Measurements from ENCODE around the gene PLTP.
"Not testable (repeated sequence)": the region's sequence is repeated elsewhere in the genome, so short reads cannot be mapped to it uniquely, and the experiment has no call there.

Gene PLTP

DNA sequence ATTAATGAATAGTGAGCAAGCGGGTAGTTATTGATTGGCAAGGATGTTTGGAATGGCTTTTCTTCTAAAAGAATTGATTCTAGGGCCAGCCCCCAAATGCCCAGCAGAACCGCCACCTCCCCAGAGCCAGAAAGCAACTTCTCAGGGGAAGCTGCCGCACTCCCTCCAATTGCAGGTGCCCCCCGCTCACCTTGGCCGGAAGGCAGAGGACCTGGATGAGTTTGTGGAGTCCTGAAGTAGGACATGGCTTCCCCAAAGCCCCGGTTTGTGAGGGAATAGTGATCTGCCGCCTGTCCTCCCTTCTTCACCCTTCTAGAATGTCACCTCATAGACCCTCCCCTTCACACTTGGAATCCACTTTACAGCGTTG, 24.6 kb downstream of the PLTP start, which contains the start of gene SPATA25:
Gene SPATA25 (minus strand): TSS at position 277 of the 370 bp plus-strand sequence. CDS start 32 bp downstream, at position 245.
- peaks cover 9% of the 10 kb centered on the region for H3K4me1 ChIP-seq (ENCODE audit: control insufficient read depth, insufficient read depth, low read length)
- H3K4me3 ChIP-seq (ENCODE audit: insufficient read depth, low read depth, low read length), result no peak within 1 kb of the TSS
- no peak within 1 kb of the TSS for H3K27ac ChIP-seq (ENCODE audit: insufficient read depth, low read depth, low read length, poor library complexity, severe bottlenecking)
- peaks cover 16% of the 10 kb centered on the region for H3K36me3 ChIP-seq (ENCODE audit: control insufficient read depth, insufficient read depth, low read length)
- peaks cover 14% of the 10 kb centered on the region for H3K27me3 ChIP-seq (ENCODE audit: control insufficient read depth, insufficient read depth, low read length, poor library complexity, severe bottlenecking)
- H3K9me3 ChIP-seq (ENCODE audit: control insufficient read depth, low read length), result no peaks in the 10 kb centered on the region
- 89 to 93% methylated on average over 8 of the region's 8 CpGs for WGBS, 2 experiments

DNA sequence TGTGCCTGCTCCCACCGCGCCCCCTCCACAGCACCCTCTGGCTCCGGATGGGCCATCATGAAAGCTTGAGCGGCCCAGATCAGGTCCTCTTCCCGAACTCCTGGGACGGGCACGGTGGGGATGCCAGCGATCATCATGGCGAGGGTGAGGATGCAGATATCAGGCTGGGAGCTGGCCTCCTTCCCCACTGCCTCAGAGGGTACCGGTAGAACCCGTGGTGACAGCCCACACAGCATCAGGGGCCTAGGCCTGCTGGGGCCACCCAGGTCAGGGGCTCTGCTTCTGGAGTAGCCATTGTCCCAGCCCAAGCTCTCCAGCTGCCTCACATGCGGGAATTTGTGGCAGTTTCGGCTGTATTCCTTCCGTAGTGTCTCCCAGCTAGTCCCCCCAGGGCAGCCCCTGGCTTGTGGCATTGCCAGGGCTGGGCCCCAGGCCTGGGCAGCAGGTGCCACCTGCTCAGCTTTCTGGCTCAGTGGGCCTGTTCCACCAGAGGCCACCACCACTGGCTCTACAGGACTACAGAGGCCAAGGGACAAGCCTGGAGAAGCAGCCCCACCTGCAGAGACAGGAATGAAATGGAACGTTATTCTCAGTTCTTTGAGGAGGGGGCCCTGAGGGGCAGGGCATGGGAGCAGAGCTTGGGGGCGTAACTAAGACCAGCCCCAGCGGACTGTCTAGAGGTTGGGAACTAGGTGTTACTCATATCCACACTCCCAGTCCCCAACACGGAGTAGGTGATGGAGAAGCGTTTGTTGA, 25.2 kb downstream of the PLTP start:
- H3K9me3 ChIP-seq (ENCODE audit: control insufficient read depth, low read length), result no peaks in the 10 kb centered on the region
- no peak overlapping the region for H3K4me3 ChIP-seq (ENCODE audit: insufficient read depth, low read depth, low read length)
- no peak overlapping the region for H3K27ac ChIP-seq (ENCODE audit: insufficient read depth, low read depth, low read length, poor library complexity, severe bottlenecking)
- peaks cover 8% of the 10 kb centered on the region for H3K4me1 ChIP-seq (ENCODE audit: control insufficient read depth, insufficient read depth, low read length)
- H3K36me3 ChIP-seq (ENCODE audit: control insufficient read depth, insufficient read depth, low read length), result peaks cover 16% of the 10 kb centered on the region
- WGBS, 2 experiments, result 92 to 94% methylated on average over 18 to 19 of the region's 19 CpGs
- peaks cover 14% of the 10 kb centered on the region for H3K27me3 ChIP-seq (ENCODE audit: control insufficient read depth, insufficient read depth, low read length, poor library complexity, severe bottlenecking)

GRCh38 chr20:45883100-45883469, 28.9 kb downstream of the PLTP start:
- Histone ChIP-seq H3K27me3 (ENCODE audit: control insufficient read depth, insufficient read depth, low read length, poor library complexity, severe bottlenecking) (no peaks in the 10 kb centered on the region), H3K27ac (ENCODE audit: insufficient read depth, low read depth, low read length, poor library complexity, severe bottlenecking) (no peak overlapping the region)
- whole genome bisulfite sequencing, 2 experiments, result 92 to 93% methylated on average over 9 of the region's 9 CpGs

GRCh38 chr20:45882469-45883099, 29.4 kb downstream of the PLTP start:
- 95 to 96% methylated on average over 4 of the region's 4 CpGs for WGBS, 2 experiments
- H3K4me3 ChIP-seq (ENCODE audit: insufficient read depth, low read depth, low read length), result no peak overlapping the region
- H3K9me3 ChIP-seq (ENCODE audit: control insufficient read depth, low read length), result no peaks in the 10 kb centered on the region
- no peaks in the 10 kb centered on the region for H3K4me1 ChIP-seq (ENCODE audit: control insufficient read depth, insufficient read depth, low read length)
- no peak overlapping the region for H3K27ac ChIP-seq (ENCODE audit: insufficient read depth, low read depth, low read length, poor library complexity, severe bottlenecking)
- H3K27me3 ChIP-seq (ENCODE audit: control insufficient read depth, insufficient read depth, low read length, poor library complexity, severe bottlenecking), result no peaks in the 10 kb centered on the region
- H3K36me3 ChIP-seq (ENCODE audit: control insufficient read depth, insufficient read depth, low read length), result peaks cover 16% of the 10 kb centered on the region

More at GRCh38 chr20:45883100-45883469, 28.9 kb downstream of the PLTP start:
- Histone ChIP-seq H3K4me1 (ENCODE audit: control insufficient read depth, insufficient read depth, low read length) (no peaks in the 10 kb centered on the region), H3K36me3 (ENCODE audit: control insufficient read depth, insufficient read depth, low read length) (peaks cover 16% of the 10 kb centered on the region), H3K9me3 (ENCODE audit: control insufficient read depth, low read length) (no peaks in the 10 kb centered on the region), H3K4me3 (ENCODE audit: insufficient read depth, low read depth, low read length) (no peak overlapping the region)

DNA sequence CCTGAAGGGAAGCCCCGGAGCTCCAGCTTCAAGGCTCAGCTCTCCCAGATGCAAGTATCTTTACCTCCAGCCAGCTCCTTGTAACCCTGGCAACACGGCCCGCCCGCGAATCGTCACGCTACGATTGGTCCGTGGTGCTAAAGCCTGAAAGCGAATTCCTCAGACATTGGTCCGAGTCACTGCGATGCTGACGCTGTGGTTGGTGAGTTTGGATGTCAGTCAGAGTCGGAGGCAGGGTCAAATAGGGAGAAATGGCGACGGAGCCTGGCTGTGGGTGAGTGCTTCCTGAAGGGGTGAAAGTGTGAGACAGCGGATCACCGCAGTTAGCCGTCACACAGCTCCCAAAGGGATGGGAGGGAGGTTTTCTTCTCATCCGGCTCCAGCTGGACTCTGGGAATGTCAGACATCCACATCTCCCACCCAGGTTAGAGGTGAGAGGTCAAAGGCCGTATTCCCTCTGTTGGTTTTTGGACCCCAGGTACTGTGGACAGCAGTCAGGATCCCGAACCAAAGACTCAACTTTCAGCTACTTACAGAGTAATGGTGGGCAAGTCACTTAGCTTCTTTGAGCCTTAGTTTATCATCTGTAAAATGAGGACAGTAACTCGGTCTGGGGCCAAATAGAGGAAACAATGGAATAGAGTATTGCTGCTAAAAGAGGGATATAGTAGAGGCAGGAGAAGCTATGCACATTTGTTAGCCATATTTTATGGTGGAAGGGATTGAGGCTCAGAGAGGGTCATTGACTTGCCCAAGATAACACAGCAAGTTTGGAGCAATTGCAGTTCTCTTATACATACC, 30.8 kb downstream of the PLTP start, which contains the start of gene ZSWIM1:
Gene ZSWIM1 (plus strand): TSS at position 240 of the 801 bp plus-strand sequence. CDS start 1,366 bp downstream, outside the sequence.
- no peak within 1 kb of the TSS for H3K27ac ChIP-seq (ENCODE audit: insufficient read depth, low read depth, low read length, poor library complexity, severe bottlenecking)
- H3K36me3 ChIP-seq (ENCODE audit: control insufficient read depth, insufficient read depth, low read length), result peaks cover 16% of the 10 kb centered on the region
- WGBS, 2 experiments, result 2% methylated on average over 23 of the region's 23 CpGs
- H3K27me3 ChIP-seq (ENCODE audit: control insufficient read depth, insufficient read depth, low read length, poor library complexity, severe bottlenecking), result no peaks in the 10 kb centered on the region
- H3K4me3 ChIP-seq (ENCODE audit: insufficient read depth, low read depth, low read length), result peak within 1 kb of the TSS; percentile 84
- no peaks in the 10 kb centered on the region for H3K4me1 ChIP-seq (ENCODE audit: control insufficient read depth, insufficient read depth, low read length)
- no peaks in the 10 kb centered on the region for H3K9me3 ChIP-seq (ENCODE audit: control insufficient read depth, low read length)

GRCh38 chr20:45878076-45878761, 33.7 kb downstream of the PLTP start:
- Histone ChIP-seq H3K36me3 (ENCODE audit: control insufficient read depth, insufficient read depth, low read length) (peaks cover 8% of the 10 kb centered on the region), H3K9me3 (ENCODE audit: control insufficient read depth, low read length) (no peaks in the 10 kb centered on the region), H3K27ac (ENCODE audit: insufficient read depth, low read depth, low read length, poor library complexity, severe bottlenecking) (no peak overlapping the region), H3K4me3 (ENCODE audit: insufficient read depth, low read depth, low read length) (no peak overlapping the region), H3K27me3 (ENCODE audit: control insufficient read depth, insufficient read depth, low read length, poor library complexity, severe bottlenecking) (no peaks in the 10 kb centered on the region), H3K4me1 (ENCODE audit: control insufficient read depth, insufficient read depth, low read length) (no peaks in the 10 kb centered on the region)
- 93 to 94% methylated on average over 13 of the region's 13 CpGs for WGBS, 2 experiments

GRCh38 chr20:45874576-45874975, 37.4 kb downstream of the PLTP start:
- no peaks in the 10 kb centered on the region for H3K27me3 ChIP-seq (ENCODE audit: control insufficient read depth, insufficient read depth, low read length, poor library complexity, severe bottlenecking)
- 86 to 90% methylated on average over 4 of the region's 4 CpGs for WGBS, 2 experiments

DNA sequence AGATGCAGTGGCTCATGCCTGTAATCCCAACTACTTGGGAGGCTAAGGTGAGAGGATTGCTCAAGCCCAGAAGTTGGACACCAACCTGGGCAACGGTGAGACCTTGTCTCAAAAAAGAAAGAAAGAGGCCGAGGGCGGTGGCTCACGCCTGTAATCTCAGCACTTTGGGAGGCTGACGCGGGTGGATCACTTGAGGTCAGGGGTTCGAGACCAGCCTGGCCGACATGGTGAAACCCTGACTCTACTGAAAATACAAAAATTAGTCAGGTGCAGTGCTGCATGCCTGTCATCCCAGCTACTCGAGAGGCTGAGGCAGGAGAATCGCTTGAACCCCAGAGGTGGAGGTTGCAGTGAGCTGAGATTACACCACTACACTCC, 37.9 kb downstream of the PLTP start:
- H3K36me3 ChIP-seq (ENCODE audit: control insufficient read depth, insufficient read depth, low read length); H3K4me1 ChIP-seq (ENCODE audit: control insufficient read depth, insufficient read depth, low read length); H3K4me3 ChIP-seq (ENCODE audit: insufficient read depth, low read depth, low read length); H3K9me3 ChIP-seq (ENCODE audit: control insufficient read depth, low read length); H3K27ac ChIP-seq (ENCODE audit: insufficient read depth, low read depth, low read length, poor library complexity, severe bottlenecking); H3K27me3 ChIP-seq (ENCODE audit: control insufficient read depth, insufficient read depth, low read length, poor library complexity, severe bottlenecking): not testable (repeated sequence)
- 94 to 96% methylated on average over 10 of the region's 10 CpGs for WGBS, 2 experiments

More at GRCh38 chr20:45874576-45874975, 37.4 kb downstream of the PLTP start:
- Histone ChIP-seq H3K27ac (ENCODE audit: insufficient read depth, low read depth, low read length, poor library complexity, severe bottlenecking) (no peak overlapping the region), H3K4me3 (ENCODE audit: insufficient read depth, low read depth, low read length) (no peak overlapping the region), H3K36me3 (ENCODE audit: control insufficient read depth, insufficient read depth, low read length) (no peaks in the 10 kb centered on the region), H3K4me1 (ENCODE audit: control insufficient read depth, insufficient read depth, low read length) (no peaks in the 10 kb centered on the region), H3K9me3 (ENCODE audit: control insufficient read depth, low read length) (no peaks in the 10 kb centered on the region)

DNA sequence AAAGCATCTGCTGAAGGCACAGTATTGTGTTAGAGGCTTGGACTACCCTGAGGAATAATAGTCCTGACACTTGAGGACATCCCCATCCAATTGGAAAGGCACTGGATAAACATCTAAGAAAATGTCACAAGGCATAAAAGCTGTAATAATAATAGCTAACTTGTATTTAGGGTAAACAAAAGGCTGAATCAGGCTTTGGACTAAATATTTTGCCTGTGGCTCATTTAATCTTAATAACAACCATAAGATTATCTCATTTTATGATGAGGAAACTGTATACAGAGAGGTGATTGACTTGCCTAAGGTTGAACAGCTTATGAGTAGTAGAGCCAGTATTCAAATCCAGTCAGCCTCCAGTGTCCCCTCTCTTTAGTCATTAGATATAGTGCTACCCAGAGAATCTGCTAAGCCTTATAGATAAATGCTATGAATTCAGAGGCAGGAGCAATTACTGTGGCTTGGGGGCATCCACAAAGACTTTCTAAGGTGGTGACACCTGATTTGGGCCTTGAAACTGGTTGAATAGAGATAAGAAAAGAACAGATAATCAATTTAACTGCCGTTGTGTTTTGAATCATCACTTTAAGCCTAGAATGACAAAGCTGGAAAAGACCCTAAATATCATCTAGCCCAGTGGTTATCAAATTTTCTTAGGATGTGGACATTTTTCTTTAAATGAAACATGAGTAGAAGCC, 38.4 kb downstream of the PLTP start:
- no peaks in the 10 kb centered on the region for H3K36me3 ChIP-seq (ENCODE audit: control insufficient read depth, insufficient read depth, low read length)
- no peak overlapping the region for H3K27ac ChIP-seq (ENCODE audit: insufficient read depth, low read depth, low read length, poor library complexity, severe bottlenecking)
- H3K4me1 ChIP-seq (ENCODE audit: control insufficient read depth, insufficient read depth, low read length), result no peaks in the 10 kb centered on the region
- H3K4me3 ChIP-seq (ENCODE audit: insufficient read depth, low read depth, low read length), result no peak overlapping the region
- WGBS, 2 experiments, result 82 to 100% methylated on average over 1 of the region's 1 CpG
- no peaks in the 10 kb centered on the region for H3K9me3 ChIP-seq (ENCODE audit: control insufficient read depth, low read length)
- H3K27me3 ChIP-seq (ENCODE audit: control insufficient read depth, insufficient read depth, low read length, poor library complexity, severe bottlenecking), result no peaks in the 10 kb centered on the region

Measured in ectodermal cell (in vitro differentiated cells).